Calu3 (cell line): ENCODE results near the gene ARHGAP22. TPM values are rescaled to one million over a fixed set of nuclear protein-coding genes. Genes with fewer than 3 reads are reported as not detected.

Experiments used
- BruUV-seq: library from RNA; stranded (reverse); fragments of 400-500 nt; replicated peaks from 2 replicates; lab custom pipeline; 2021; lab: Mats Ljungman, UMichigan
- CTCF ChIA-PET: fragments of 300-600 bp; sonication (Branson Sonifier 250); formaldehyde crosslinking; loops from one replicate; lab custom pipeline; 2022; ENCODE audit warnings: antibody characterized with exemption; lab: Charles Lee
- DNase-seq: peaks from one replicate; pipeline ENCODE4 v3.0.0; 2022
- H3K27ac Mint-ChIP-seq: one replicate; pipeline ENCODE4 v1.8.0; 2022; ENCODE audit warnings: mixed read lengths; ENCODE audit not compliant: unreplicated experiment
- H3K27me3 Mint-ChIP-seq: one replicate; pipeline ENCODE4 v1.8.0; 2022; ENCODE audit warnings: mixed read lengths; ENCODE audit not compliant: unreplicated experiment
- H3K36me3 Mint-ChIP-seq: one replicate; pipeline ENCODE4 v1.8.0; 2022; ENCODE audit warnings: mild to moderate bottlenecking, moderate library complexity, mixed read lengths; ENCODE audit not compliant: insufficient read depth, unreplicated experiment
- H3K4me1 Mint-ChIP-seq: one replicate; pipeline ENCODE4 v1.8.0; 2022; ENCODE audit warnings: mild to moderate bottlenecking, low read depth, mixed read lengths; ENCODE audit not compliant: unreplicated experiment
- H3K4me3 Mint-ChIP-seq: one replicate; pipeline ENCODE4 v1.8.0; 2022; ENCODE audit warnings: mild to moderate bottlenecking, low read depth, moderate library complexity, mixed read lengths; ENCODE audit not compliant: unreplicated experiment
- H3K9me3 Mint-ChIP-seq: one replicate; pipeline ENCODE4 v1.8.0; 2022; ENCODE audit warnings: low read depth, mixed read lengths; ENCODE audit not compliant: unreplicated experiment
- CTCF ChIP-seq: fragments of 200-600 bp; IDR thresholded peaks from one replicate; pipeline ENCODE4 v1.8.0; 2022; ENCODE audit warnings: antibody characterized with exemption; ENCODE audit not compliant: unreplicated experiment
- intact Hi-C: fragments of 100-400 bp; cut with micrococcal nuclease; formaldehyde crosslinking; loops from one replicate; pipeline ENCODE4 v1.10.0; 2022; ENCODE audit not compliant: unreplicated experiment
- total RNA-seq: library from RNA; stranded (reverse); gene quantifications from 2 replicates; pipeline ENCODE4 v1.2.3, GENCODE V29; 2022

The ARHGAP22 gene
- total RNA-seq, 1 experiment from 2014 or later = 1.0 TPM

GRCh38 chr10:48525113-48525512, 79.8 kb downstream of the ARHGAP22 start:
- CTCF ChIA-PET = interaction anchor here (1.0 kb wide), 1 partner anchor 131 kb away, joined by 3 read pairs; no protein-coding TSS in a partner anchor
- Mint-ChIP-seq H3K36me3 (no peaks in the 10 kb centered on the region), H3K9me3 (peaks cover 5% of the 10 kb centered on the region), H3K27ac (no peak overlapping the region), H3K4me3 (no peak overlapping the region), H3K4me1 (no peaks in the 10 kb centered on the region), H3K27me3 (peaks cover 65% of the 10 kb centered on the region)
- TF ChIP-seq CTCF = no peak
- intact Hi-C loops = no loop called here
- BruUV-seq = no TSS peak
- DNase-seq = no peak

GRCh38 chr10:48523820-48524758, 80.8 kb downstream of the ARHGAP22 start:
- Mint-ChIP-seq H3K36me3 (no peaks in the 10 kb centered on the region), H3K9me3 (peaks cover 5% of the 10 kb centered on the region), H3K4me3 (peak overlapping the region; percentile 59), H3K27ac (no peak overlapping the region), H3K4me1 (no peaks in the 10 kb centered on the region), H3K27me3 (peaks cover 65% of the 10 kb centered on the region)
- intact Hi-C loops = no loop called here
- peak; percentile 54 for DNase-seq
- CTCF ChIA-PET = interaction anchor here (1.0 kb wide), 1 partner anchor 132 kb away, joined by 3 read pairs; no protein-coding TSS in a partner anchor
- TF ChIP-seq CTCF = peak; percentile 74
- no TSS peak for BruUV-seq

GRCh38 chr10:48523212-48523819, 81.6 kb downstream of the ARHGAP22 start:
- Mint-ChIP-seq H3K36me3 (no peaks in the 10 kb centered on the region), H3K27ac (no peak overlapping the region), H3K4me3 (peak overlapping the region; percentile 59), H3K9me3 (peaks cover 5% of the 10 kb centered on the region), H3K4me1 (no peaks in the 10 kb centered on the region), H3K27me3 (peaks cover 57% of the 10 kb centered on the region)
- BruUV-seq = no TSS peak
- TF ChIP-seq CTCF = no peak
- CTCF ChIA-PET = no interaction called here
- DNase-seq = peak; percentile 34
- intact Hi-C loops = no loop called here

- BruUV-seq = no TSS peak
- H3K4me1 Mint-ChIP-seq = no peaks in the 10 kb centered on the region
- H3K27me3 Mint-ChIP-seq = peaks cover 46% of the 10 kb centered on the region
- H3K36me3 Mint-ChIP-seq = no peaks in the 10 kb centered on the region
- TF ChIP-seq CTCF = no peak
- intact Hi-C loops = no loop called here
- CTCF ChIA-PET = no interaction called here
- peaks cover 3% of the 10 kb centered on the region for H3K9me3 Mint-ChIP-seq
- H3K4me3 Mint-ChIP-seq = no peak overlapping the region
- H3K27ac Mint-ChIP-seq = no peak overlapping the region
- DNase-seq = no peak
Measured at GRCh38 chr10:48522011-48522765, 82.7 kb downstream of the ARHGAP22 start.
